NT2/D1 (cell line): ENCODE data around the gene C8G.

Experiments
- DNase-seq: peaks from one replicate; pipeline ENCODE4 v3.0.0-alpha.2; 2011; ENCODE audit warnings: low read depth, low spot score
- H3K27me3 ChIP-seq: 2 replicates; pipeline ENCODE4 v1.6.0; 2011; ENCODE audit warnings: mild to moderate bottlenecking; ENCODE audit not compliant: insufficient read length, insufficient read depth
- H3K36me3 ChIP-seq: 2 replicates; pipeline ENCODE4 v1.6.1; 2011; ENCODE audit warnings: mild to moderate bottlenecking, low read length, mixed read lengths; ENCODE audit not compliant: insufficient read depth, insufficient read length
- H3K4me1 ChIP-seq: 2 replicates; pipeline ENCODE4 v1.5.1; 2011; ENCODE audit not compliant: insufficient read depth, insufficient read length
- H3K4me3 ChIP-seq: 2 replicates; pipeline ENCODE4 v1.5.1; 2011; ENCODE audit warnings: low read depth; ENCODE audit not compliant: insufficient read length
- H3K9ac ChIP-seq: 2 replicates; pipeline ENCODE4 v1.6.0; 2011; ENCODE audit warnings: low read depth; ENCODE audit not compliant: insufficient read length
- H3K9me3 ChIP-seq: 2 replicates; pipeline ENCODE4 v1.5.1; 2011; ENCODE audit warnings: mild to moderate bottlenecking, low read length; ENCODE audit not compliant: insufficient read depth
- SUZ12 ChIP-seq: IDR thresholded peaks from 2 replicates; pipeline ENCODE4 v1.6.1; 2011; ENCODE audit not compliant: insufficient read length, insufficient read depth; ENCODE audit errors: extremely low read depth
- YY1 ChIP-seq: IDR thresholded peaks from 2 replicates; pipeline ENCODE4 v1.6.1; 2011; ENCODE audit not compliant: insufficient read length, insufficient read depth
- ZNF274 ChIP-seq: IDR thresholded peaks from 2 replicates; pipeline ENCODE4 v1.6.1; 2011; ENCODE audit warnings: mild to moderate bottlenecking, low read depth, low read length

Gene C8G

DNA sequence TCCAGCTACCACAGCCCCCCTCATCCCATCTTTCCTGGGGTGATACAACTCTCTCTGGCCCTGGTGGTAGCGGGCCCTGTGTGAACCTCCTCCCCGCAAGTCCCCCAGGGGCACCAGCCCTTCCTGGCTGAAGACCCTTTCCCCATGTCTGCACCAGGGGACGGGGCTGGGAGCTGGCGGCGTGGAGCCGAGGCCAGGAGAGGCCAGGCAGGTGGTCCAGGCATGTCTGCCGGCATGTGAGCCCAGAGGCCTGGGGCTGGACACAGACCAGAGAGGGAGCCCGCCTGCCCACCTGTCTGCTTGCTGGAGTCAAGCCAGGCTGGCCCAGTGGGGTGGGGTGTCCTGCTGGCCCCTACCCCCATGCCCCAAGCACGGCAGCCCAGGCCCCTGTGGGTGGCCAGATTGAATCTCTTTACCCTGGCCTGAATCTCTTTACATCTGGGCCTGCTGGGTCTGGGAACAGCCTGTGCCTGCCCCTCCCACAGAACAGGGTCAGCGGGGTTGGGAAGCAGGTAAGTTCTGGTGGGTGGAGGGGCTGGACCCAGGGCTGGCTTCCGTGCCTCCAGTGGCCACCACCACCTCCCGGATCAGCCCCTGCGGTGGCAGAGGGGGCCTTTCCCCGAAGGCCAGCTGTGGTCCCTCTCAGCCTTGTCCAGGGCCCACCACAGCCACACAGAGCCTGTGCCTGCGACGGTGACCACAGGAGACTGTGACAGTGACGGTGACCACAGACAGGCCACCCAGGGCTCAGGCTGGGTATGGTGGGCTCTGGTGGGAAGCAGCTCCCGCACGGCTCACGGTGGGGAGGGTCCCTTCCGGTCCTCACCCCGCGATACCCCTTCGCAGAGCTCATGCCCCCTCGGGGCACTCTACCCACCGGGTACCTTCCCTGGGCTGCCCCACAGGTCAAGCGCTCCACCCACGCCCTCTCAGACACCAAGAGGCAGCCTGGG, 14.1 kb downstream of the C8G start:
- peak overlapping the region; percentile 57 for H3K9ac ChIP-seq
- no peak for TF ChIP-seq ZNF274
- H3K4me3 ChIP-seq, result no peak overlapping the region
- peaks cover 10% of the 10 kb centered on the region for H3K27me3 ChIP-seq
- no peaks in the 10 kb centered on the region for H3K36me3 ChIP-seq
- DNase-seq, result no peak
- no peaks in the 10 kb centered on the region for H3K9me3 ChIP-seq
- peaks cover 16% of the 10 kb centered on the region for H3K4me1 ChIP-seq

DNA sequence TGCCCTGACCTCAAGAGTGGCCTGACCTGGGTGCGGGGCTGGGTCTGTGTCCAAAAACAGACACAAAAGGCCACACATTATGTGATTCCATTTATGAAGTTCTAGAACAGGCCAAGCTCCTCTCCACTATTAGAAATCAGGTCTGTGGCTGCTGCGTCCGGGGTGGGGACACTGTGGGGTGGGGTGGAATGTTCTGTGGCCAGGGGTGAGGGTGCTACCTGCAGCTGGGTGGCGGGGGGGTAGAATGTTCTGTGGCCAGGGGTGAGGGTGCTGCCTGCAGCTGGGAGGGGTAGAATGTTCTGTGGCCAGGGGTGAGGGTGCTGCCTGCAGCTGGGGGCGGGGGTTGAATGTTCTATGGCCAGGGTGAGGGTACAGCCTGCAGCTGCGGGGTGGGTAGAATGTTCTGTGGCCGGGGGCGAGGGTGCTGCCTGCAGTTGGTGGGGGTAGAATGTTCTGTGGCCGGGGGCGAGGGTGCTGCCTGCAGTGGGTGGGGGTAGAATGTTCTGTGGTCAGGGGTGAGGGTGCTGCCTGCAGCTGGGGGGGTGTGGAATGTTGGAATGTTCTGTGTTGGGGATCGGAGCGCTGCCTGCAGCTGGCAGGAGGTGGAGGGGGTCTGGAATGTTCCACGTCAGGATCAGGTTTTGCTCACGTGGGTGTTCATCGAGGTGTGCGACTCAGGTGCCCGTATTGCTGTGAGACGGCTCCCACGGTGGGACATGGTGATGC, 15.3 kb downstream of the C8G start:
- no peaks in the 10 kb centered on the region for H3K36me3 ChIP-seq
- no peak for DNase-seq
- no peaks in the 10 kb centered on the region for H3K9me3 ChIP-seq
- peaks cover 9% of the 10 kb centered on the region for H3K27me3 ChIP-seq
- no peak for TF ChIP-seq YY1
- TF ChIP-seq ZNF274, result no peak
- no peak for TF ChIP-seq SUZ12
- peaks cover 22% of the 10 kb centered on the region for H3K4me1 ChIP-seq
- H3K4me3 ChIP-seq, result no peak overlapping the region
- peak overlapping the region; percentile 5 for H3K9ac ChIP-seq

DNA sequence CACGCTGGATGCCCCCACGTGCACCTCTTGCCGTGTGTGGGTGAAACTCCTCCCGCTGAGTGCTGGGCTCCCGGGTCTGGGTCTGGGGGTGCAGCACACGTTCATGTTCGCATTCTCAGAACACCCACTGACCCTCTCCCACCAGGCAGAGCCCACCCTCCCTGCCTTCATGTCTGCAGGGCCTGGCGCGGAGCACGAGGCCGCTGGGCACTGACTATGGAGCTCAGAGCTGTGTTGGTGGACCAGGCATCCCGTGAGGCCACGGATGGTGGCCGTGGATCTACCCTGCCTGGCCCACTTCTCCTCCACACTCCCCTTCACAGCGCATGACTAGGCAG, 15.9 kb downstream of the C8G start:
- TF ChIP-seq SUZ12 (no peak), ZNF274 (no peak), YY1 (no peak)
- no peak for DNase-seq
- peaks cover 23% of the 10 kb centered on the region for H3K4me1 ChIP-seq

DNA sequence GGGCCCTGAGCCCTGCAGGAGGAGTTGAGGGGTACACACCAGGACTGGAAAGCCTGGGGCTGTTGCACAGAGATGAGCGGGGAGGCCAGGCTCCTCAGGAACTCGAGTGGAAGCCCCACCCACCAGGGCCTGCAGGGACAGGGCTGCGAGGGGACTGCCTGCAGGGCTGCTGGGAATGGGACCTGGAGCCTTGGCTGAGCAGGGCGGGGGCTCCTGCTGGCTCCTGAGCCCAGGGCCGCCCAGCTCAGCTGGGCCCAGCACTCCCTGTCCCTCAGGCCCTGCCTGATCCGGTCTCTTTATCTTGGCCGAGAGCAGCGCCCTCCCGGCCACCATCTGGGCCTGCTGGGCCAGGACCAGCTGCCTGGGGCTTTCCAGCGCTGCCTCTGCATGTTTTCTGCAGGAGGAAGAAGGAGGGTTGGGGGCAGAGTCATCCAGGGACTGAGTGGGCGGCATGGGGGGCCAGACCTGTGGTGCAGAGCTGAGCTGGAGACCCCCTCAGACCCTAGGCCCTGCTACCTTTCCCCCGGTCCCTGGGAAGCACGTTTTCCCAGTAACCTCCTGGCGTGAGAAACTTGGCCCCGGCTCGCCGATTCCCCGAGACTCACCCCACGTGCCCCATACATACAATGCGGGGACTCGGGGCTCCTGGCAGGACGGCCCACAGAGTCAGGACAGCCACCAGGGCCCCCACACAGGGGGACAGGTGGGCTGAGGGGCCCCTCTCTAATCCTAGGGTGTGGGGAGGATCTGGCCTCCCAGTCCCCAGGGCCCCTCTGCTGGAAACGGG, 16.4 kb downstream of the C8G start:
- H3K9me3 ChIP-seq, result no peaks in the 10 kb centered on the region

More for the DNA sequence above, 15.9 kb downstream of the C8G start:
- no peaks in the 10 kb centered on the region for H3K9me3 ChIP-seq
- H3K9ac ChIP-seq, result peak overlapping the region; percentile 50
- H3K27me3 ChIP-seq, result peaks cover 7% of the 10 kb centered on the region
- H3K36me3 ChIP-seq, result no peaks in the 10 kb centered on the region
- H3K4me3 ChIP-seq, result no peak overlapping the region

DNA sequence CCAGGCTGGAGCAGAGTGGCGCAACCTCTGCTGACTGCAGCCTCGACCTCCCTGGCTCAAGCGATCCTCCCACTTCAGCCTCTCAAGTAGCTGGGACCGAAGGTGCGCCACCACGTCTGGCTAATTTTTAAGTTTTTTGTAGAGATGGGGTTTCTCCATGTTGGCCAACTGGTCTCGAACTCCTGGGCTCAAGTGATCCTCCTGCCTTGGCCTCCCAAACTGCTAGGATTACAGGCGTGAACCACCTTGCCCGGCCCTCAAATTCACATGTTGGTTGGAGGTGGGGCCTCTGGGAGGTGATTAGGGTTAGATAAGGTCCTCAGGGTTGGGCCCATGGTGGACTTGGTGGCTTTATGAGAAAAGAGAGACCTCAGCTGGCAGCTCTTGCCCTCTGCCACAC, 17.1 kb downstream of the C8G start:
- Histone ChIP-seq H3K4me3 (no peak overlapping the region), H3K27me3 (peaks cover 5% of the 10 kb centered on the region), H3K36me3 (no peaks in the 10 kb centered on the region), H3K9ac (no peak overlapping the region), H3K4me1 (peaks cover 27% of the 10 kb centered on the region), H3K9me3 (no peaks in the 10 kb centered on the region)
- no peak for DNase-seq
- no peak for TF ChIP-seq YY1
- TF ChIP-seq SUZ12, result no peak
- no peak for TF ChIP-seq ZNF274

More for the DNA sequence above, 16.4 kb downstream of the C8G start:
- Histone ChIP-seq H3K27me3 (peaks cover 5% of the 10 kb centered on the region), H3K4me1 (peaks cover 27% of the 10 kb centered on the region), H3K36me3 (no peaks in the 10 kb centered on the region), H3K4me3 (no peak overlapping the region), H3K9ac (peak overlapping the region; percentile 50)
- TF ChIP-seq SUZ12 (no peak), ZNF274 (no peak), YY1 (no peak)
- no peak for DNase-seq

DNA sequence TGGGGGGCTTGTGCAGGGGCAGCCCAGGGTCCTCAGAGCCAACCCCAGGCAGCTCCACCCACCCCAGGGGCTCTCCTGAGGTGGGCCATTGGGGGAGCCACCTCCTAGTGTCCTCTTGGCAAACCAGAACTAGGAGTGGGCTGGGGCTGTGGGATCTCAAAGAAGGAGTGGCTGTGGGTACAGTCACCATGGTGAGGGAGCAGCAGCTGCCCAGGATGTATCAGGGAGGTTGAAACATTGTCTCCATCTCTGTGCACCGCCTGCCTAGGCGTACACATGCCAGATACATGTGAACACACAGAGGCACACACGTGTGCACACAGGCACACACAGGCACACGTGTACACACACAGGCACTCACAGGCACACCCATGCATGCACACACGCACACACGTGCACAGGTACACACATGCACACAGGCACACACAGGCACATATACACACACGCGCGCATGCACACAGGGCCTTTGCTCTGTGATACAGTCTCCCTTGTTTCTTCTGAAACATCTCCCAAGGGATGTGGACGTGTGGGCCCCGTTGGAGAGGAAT, 17.7 kb downstream of the C8G start:
- peaks cover 5% of the 10 kb centered on the region for H3K27me3 ChIP-seq
- no peak for TF ChIP-seq SUZ12
- no peak for TF ChIP-seq ZNF274
- TF ChIP-seq YY1, result no peak
- no peaks in the 10 kb centered on the region for H3K36me3 ChIP-seq
- no peak overlapping the region for H3K9ac ChIP-seq
- DNase-seq, result no peak
- no peaks in the 10 kb centered on the region for H3K9me3 ChIP-seq
- no peak overlapping the region for H3K4me3 ChIP-seq
- peaks cover 27% of the 10 kb centered on the region for H3K4me1 ChIP-seq

DNA sequence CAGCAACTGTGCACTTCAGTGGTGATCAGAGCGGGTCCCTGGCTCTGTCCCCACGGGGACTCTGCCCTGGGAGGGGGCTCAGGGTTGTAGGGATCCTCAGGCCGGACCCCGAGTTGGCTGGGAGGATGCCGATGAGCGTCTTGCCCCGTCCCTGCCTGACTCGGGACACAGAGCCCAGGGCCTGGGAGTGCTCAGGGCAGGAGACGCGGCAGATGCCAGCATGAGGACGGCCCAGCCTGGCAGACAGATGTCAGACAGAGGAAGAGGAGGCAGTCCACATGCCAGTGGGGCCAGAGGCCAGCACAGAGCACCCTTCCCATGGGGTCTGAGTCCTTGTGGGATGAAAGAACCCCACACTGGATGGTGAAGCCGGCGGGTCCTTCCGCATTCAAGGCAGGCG, 18.3 kb downstream of the C8G start:
- Histone ChIP-seq H3K9me3 (no peaks in the 10 kb centered on the region), H3K4me3 (no peak overlapping the region), H3K4me1 (peaks cover 27% of the 10 kb centered on the region), H3K9ac (peak overlapping the region; percentile 42), H3K36me3 (no peaks in the 10 kb centered on the region), H3K27me3 (peaks cover 2% of the 10 kb centered on the region)
- DNase-seq, result no peak
- no peak for TF ChIP-seq ZNF274
